Cardiac muscle cell (in vitro differentiated cells and primary cell): ENCODE data around the gene ST14. TPM values are rescaled to one million over a fixed set of nuclear protein-coding genes. Genes with fewer than 3 reads are reported as not detected.

ENCODE experiments used
- DNase-seq, 2 donors: peaks; one replicate each; pipeline versions ENCODE4 v3.0.0 to v3.0.0-alpha.2; 2010 to 2017; ENCODE audit warnings: low read depth in 1 of 2, low spot score in 1 of 2
- H3K27ac ChIP-seq: fragments of 200-600 bp; sonication (generic); 2 replicates; pipeline ENCODE4 v1.5.1; 2016
- H3K27me3 ChIP-seq: fragments of 200-600 bp; sonication (generic); 2 replicates; pipeline ENCODE4 v1.6.0; 2016; ENCODE audit warnings: control low read depth
- H3K36me3 ChIP-seq: fragments of 200-600 bp; sonication (generic); 2 replicates; pipeline ENCODE4 v1.5.1; 2016; ENCODE audit warnings: control low read depth
- H3K4me1 ChIP-seq: fragments of 200-600 bp; sonication (generic); 2 replicates; pipeline ENCODE4 v1.8.1; 2017; ENCODE audit warnings: low read depth, mild to moderate bottlenecking, mixed run types
- H3K4me3 ChIP-seq: fragments of 200-600 bp; sonication (generic); 2 replicates; pipeline ENCODE4 v1.5.1; 2016; ENCODE audit warnings: mild to moderate bottlenecking
- H3K9me3 ChIP-seq: fragments of 200-600 bp; sonication (generic); 2 replicates; pipeline ENCODE4 v1.5.1; 2017; ENCODE audit warnings: low read depth, mild to moderate bottlenecking, control low read depth
- CTCF ChIP-seq: IDR thresholded peaks from 2 replicates; pipeline ENCODE4 v1.5.1; 2012; ENCODE audit warnings: low read depth, mild to moderate bottlenecking, low read length
- polyA plus RNA-seq: library from polyadenylated mRNA; unstranded; fragments of >200 nt; fragmentation: Nextera tagmentation; extraction: Ambion mirVana; gene quantifications from 2 replicates; pipeline ENCODE4 v1.2.1, GENCODE V29; 2016
- total RNA-seq: library from RNA; depleted of rRNA; stranded (reverse); fragments of >200 nt; gene quantifications from 2 replicates; pipeline ENCODE4 v1.2.3, GENCODE V29; 2016

ST14 gene
- total and polyA plus RNA-seq, 2 experiments from 2014 or later = 0.12 to 0.61 TPM

- Histone ChIP-seq H3K36me3 (no peaks in the 10 kb centered on the region), H3K27me3 (no peaks in the 10 kb centered on the region), H3K27ac (no peak overlapping the region), H3K4me1 (no peaks in the 10 kb centered on the region), H3K9me3 (no peaks in the 10 kb centered on the region), H3K4me3 (no peak overlapping the region)
- DNase-seq = no peak
- no peak for TF ChIP-seq CTCF
These were observed 42.6 kb downstream of the ST14 start for GRCh38 chr11:130202009-130202817.

GRCh38 chr11:130202818-130203689, 43.5 kb downstream of the ST14 start:
- no peak overlapping the region for H3K4me3 ChIP-seq
- TF ChIP-seq CTCF = no peak
- H3K9me3 ChIP-seq = no peaks in the 10 kb centered on the region
- no peaks in the 10 kb centered on the region for H3K36me3 ChIP-seq
- H3K27ac ChIP-seq = no peak overlapping the region
- H3K27me3 ChIP-seq = no peaks in the 10 kb centered on the region
- no peaks in the 10 kb centered on the region for H3K4me1 ChIP-seq
- DNase-seq = no peak

DNA sequence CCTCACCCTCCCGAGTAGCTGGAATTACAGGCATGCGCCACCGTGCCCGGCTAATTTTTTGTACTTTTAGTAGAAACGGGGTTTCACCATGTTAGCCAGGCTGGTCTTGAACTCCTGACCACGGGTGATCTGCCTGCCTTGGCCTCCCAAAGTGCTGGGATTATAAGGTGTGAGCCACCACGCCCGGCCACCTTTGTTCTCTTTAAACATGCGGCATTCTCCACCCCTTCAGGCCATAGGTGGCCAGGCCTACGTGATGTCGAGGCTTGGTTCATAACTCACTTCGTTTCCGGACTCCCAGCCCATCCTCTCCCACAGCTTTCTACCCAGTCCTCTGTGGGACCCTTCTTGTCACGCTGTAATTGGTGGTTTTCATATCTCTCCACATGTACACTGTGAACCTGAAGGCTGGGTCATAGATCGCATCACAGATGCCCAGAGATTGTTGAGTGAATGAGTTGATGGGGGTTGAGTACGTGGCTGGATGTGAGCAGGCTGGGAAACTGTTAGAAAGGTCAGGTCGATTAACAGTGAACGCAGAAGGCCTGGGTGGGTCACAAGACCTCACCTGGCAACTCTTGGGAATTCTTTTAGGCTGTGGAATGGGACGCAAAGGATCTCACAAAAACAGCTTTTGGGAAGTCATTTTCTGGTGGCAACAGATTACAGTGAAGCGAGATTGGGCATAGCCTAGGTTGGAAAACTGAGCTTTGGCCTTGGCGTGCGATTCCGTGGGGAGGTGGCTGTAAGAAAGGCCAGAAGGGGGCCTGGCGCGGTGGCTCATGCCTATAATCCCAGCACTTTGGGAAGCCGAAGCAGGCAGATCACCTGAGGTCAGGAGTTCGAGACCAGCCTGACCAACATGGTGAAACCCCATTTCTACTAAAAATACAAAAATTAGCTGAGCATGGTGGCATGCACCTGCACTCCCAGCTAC, 44.5 kb downstream of the ST14 start:
- Histone ChIP-seq H3K36me3 (no peaks in the 10 kb centered on the region), H3K4me1 (no peaks in the 10 kb centered on the region), H3K27ac (no peak overlapping the region), H3K4me3 (no peak overlapping the region), H3K27me3 (no peaks in the 10 kb centered on the region), H3K9me3 (no peaks in the 10 kb centered on the region)
- DNase-seq = no peak
- no peak for TF ChIP-seq CTCF

- DNase-seq = no peak
These were observed 45.1 kb downstream of the ST14 start for GRCh38 chr11:130204703-130205095.

More at GRCh38 chr11:130204703-130205095, 45.1 kb downstream of the ST14 start:
- Histone ChIP-seq H3K36me3 (no peaks in the 10 kb centered on the region), H3K9me3 (no peaks in the 10 kb centered on the region), H3K27me3 (no peaks in the 10 kb centered on the region), H3K4me1 (no peaks in the 10 kb centered on the region), H3K4me3 (no peak overlapping the region), H3K27ac (no peak overlapping the region)
- TF ChIP-seq CTCF = no peak
